Endothelial cell (in vitro differentiated cells): ENCODE results near the gene OR10V1. TPM values are rescaled to one million over a fixed set of nuclear protein-coding genes. Genes with fewer than 3 reads are reported as not detected.
A peak's percentile ranks its signal among the peaks of the same experiment; 100 is the strongest.

Experiments
- DNase-seq: peaks from one replicate; pipeline ENCODE4 v3.0.0; 2021; ENCODE audit warnings: low spot score
- H3K27ac Mint-ChIP-seq: one replicate; pipeline ENCODE4 v1.8.0; 2021; ENCODE audit warnings: mixed read lengths, inconsistent platforms; ENCODE audit not compliant: unreplicated experiment
- H3K27me3 Mint-ChIP-seq: one replicate; pipeline ENCODE4 v1.8.0; 2021; ENCODE audit warnings: mild to moderate bottlenecking, moderate library complexity, mixed read lengths, inconsistent platforms; ENCODE audit not compliant: unreplicated experiment
- H3K36me3 Mint-ChIP-seq: one replicate; pipeline ENCODE4 v1.8.0; 2021; ENCODE audit warnings: mild to moderate bottlenecking, low read depth, mixed read lengths, inconsistent platforms; ENCODE audit not compliant: unreplicated experiment
- H3K4me1 Mint-ChIP-seq: one replicate; pipeline ENCODE4 v1.8.0; 2021; ENCODE audit warnings: mild to moderate bottlenecking, mixed read lengths, inconsistent platforms; ENCODE audit not compliant: unreplicated experiment
- H3K4me3 Mint-ChIP-seq: one replicate; pipeline ENCODE4 v1.8.0; 2021; ENCODE audit warnings: mild to moderate bottlenecking, mixed read lengths, inconsistent platforms; ENCODE audit not compliant: unreplicated experiment
- H3K9me3 Mint-ChIP-seq: one replicate; pipeline ENCODE4 v1.8.0; 2021; ENCODE audit warnings: mixed read lengths, inconsistent platforms; ENCODE audit not compliant: unreplicated experiment
- CTCF ChIP-seq: fragments of 200-600 bp; sonication (generic); IDR thresholded peaks from one replicate; pipeline ENCODE4 v1.5.0; 2021; ENCODE audit warnings: antibody characterized with exemption; ENCODE audit not compliant: unreplicated experiment
- total RNA-seq: library from RNA; stranded (reverse); fragmentation: NEBNext Ultra II Directional; extraction: Animal tissue kit (Norgen Biotek cat#: 25700); gene quantifications from one replicate; pipeline ENCODE4 v1.2.1, GENCODE V29; 2021; ENCODE audit not compliant: unreplicated experiment

OR10V1 gene
- total RNA-seq, 1 donor from 2014 or later, result not detected

GRCh38 chr11:59669611-59670009 lies 44.0 kb downstream of the OR10V1 start:
- DNase-seq, result peak; percentile 33
- Mint-ChIP-seq H3K36me3 (peaks cover 26% of the 10 kb centered on the region), H3K27me3 (peaks cover 7% of the 10 kb centered on the region), H3K27ac (peak overlapping the region; percentile 99), H3K4me3 (peak overlapping the region; percentile 97), H3K4me1 (peaks cover 22% of the 10 kb centered on the region), H3K9me3 (no peaks in the 10 kb centered on the region)
- TF ChIP-seq CTCF, result no peak

DNA sequence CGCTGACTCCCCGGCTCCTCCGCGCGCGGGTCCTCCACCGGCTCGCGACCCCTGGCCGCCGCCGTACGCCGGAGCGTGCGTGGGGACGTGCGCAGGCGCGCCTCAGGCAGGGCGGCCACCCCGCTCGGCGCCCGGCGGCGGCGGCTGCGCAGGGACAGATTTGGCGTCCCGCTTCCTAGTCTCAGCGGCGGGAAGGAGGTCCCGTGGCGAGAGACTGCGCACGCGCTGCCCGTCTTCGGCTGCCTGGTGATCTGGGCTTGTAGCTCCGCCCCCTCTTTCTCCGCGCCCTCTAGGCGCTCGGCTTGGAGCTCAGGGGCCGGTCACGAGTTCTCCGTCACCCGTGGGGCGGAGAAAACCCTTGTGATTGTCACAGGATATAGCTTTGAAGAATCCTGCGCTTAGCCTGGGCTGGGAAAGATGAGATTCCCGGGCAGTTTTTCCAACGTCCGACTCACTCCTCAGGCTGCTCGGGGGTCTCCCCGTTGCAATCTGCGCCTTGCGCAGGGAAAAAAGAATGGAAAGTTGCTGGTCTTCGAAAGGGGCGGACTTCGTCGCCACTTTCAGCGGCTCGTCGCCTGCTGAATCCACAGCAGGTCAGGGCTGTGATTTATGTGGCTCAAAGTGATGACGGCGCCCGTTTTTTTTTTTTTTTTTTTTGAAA lies 44.6 kb downstream of the OR10V1 start, which contains the start of gene PATL1:
Gene PATL1 (minus strand): TSS at position 88 of the 661 bp plus-strand sequence. CDS start 142 bp downstream, outside the sequence.
- Mint-ChIP-seq H3K4me1 (peaks cover 22% of the 10 kb centered on the region), H3K9me3 (no peaks in the 10 kb centered on the region), H3K27ac (peak within 1 kb of the TSS; percentile 99), H3K4me3 (peak within 1 kb of the TSS; percentile 97), H3K27me3 (peaks cover 7% of the 10 kb centered on the region), H3K36me3 (peaks cover 26% of the 10 kb centered on the region)
- peak; percentile 99 for DNase-seq
- TF ChIP-seq CTCF, result no peak

DNA sequence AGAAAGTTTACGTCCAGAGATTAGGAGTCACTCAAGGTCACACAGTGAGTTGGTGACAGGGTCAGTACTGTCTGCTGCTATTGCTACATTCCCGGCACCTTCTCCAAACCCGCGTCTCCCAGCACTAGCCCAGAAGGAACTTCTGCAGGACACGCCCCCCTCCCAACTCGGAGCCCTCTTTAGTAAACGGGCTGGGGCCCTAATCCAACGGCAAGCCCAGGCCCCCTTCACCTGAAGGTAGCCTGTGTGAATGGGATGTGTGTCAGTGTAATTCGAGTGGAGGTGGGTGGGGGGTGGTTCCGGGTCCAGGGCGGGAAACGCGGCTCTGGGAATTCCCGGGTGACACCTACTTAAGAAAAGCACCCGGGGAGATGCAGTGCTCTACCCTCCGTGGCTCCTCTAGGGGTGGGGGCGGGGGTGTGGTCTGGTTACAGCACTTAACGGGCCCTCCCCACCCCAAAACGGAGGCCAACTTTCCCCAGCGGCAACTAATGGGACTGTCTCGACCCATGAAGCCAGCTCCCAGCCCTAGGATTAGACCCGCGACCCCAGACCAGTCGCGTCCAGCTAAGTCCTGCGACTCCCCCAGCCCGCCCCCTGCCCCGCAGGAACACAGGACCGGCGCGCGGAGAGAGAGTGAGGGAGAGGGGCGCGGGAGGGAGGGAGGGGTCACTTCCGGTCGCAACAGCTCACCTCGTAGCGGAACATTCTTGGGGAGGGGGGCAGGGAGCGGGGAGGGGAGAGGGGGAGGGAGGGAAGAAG lies 45.3 kb downstream of the OR10V1 start:
- Mint-ChIP-seq H3K9me3 (no peaks in the 10 kb centered on the region), H3K27ac (peak overlapping the region; percentile 66), H3K36me3 (peaks cover 26% of the 10 kb centered on the region), H3K27me3 (peaks cover 7% of the 10 kb centered on the region), H3K4me1 (peaks cover 22% of the 10 kb centered on the region), H3K4me3 (peak overlapping the region; percentile 96)
- DNase-seq, result peak; percentile 26
- peak; percentile 15 for TF ChIP-seq CTCF

DNA sequence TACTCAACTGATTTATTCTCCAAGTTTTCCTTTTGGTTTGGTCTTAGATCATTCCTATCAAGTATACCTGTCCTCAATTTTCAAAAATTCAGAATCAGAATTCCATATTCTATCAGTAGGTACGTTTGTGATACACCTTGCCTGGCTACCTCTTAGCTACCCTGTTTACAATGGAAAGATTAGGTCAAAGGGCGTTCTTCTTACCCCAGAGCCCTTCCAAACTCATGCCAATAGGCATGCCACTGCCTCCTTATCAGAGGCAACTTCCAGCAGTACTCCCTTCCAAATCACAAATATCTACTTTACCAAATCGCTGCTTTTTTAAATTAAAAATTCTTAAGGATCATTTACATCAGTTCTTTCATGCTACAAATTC lies 45.8 kb downstream of the OR10V1 start:
- no peak for DNase-seq
- Mint-ChIP-seq H3K36me3 (peaks cover 31% of the 10 kb centered on the region), H3K4me3 (peak overlapping the region; percentile 96), H3K27ac (peak overlapping the region; percentile 66), H3K4me1 (peaks cover 22% of the 10 kb centered on the region), H3K27me3 (peaks cover 7% of the 10 kb centered on the region), H3K9me3 (no peaks in the 10 kb centered on the region)
- TF ChIP-seq CTCF, result no peak

DNA sequence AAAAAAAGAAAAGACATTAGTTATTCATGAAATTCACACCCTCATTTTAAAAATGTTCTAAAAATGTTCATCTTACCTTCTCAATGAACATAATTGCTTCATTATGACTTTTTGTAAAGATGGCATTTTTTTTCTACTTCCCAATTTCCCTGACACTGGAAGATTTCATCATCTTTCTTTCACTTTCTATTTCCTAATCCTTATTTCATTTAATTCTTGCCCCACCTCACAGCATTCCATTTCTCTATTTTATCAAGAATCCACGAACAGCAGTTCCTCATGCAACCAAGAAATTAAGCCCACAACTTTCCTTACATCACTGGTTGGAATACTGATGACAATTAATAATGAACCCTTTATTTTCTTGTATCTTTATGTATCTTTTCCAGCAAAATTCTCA lies 46.7 kb downstream of the OR10V1 start:
- H3K36me3 Mint-ChIP-seq, result peaks cover 31% of the 10 kb centered on the region
- H3K27ac Mint-ChIP-seq, result no peak overlapping the region
- H3K4me1 Mint-ChIP-seq, result peaks cover 22% of the 10 kb centered on the region
- peaks cover 7% of the 10 kb centered on the region for H3K27me3 Mint-ChIP-seq
- H3K9me3 Mint-ChIP-seq, result no peaks in the 10 kb centered on the region
- H3K4me3 Mint-ChIP-seq, result peak overlapping the region; percentile 1
- TF ChIP-seq CTCF, result no peak
- DNase-seq, result no peak
